Neural cell (in vitro differentiated cells): ENCODE results near the gene AGT. TPM values are rescaled to one million over a fixed set of nuclear protein-coding genes. Genes with fewer than 3 reads are reported as not detected.

Source experiments
- H2AFZ ChIP-seq: fragments of 200-600, 300-800 bp; sonication (generic), shearing (Covaris generic); 2 replicates; pipeline ENCODE4 v1.6.0; 2014; ENCODE audit warnings: low read depth, mild to moderate bottlenecking, antibody characterized with exemption, low read length, moderate library complexity
- H3F3A ChIP-seq: fragments of 200-600 bp; shearing (Covaris generic); 2 replicates; pipeline ENCODE4 v1.6.1; 2016; ENCODE audit warnings: mild to moderate bottlenecking, moderate library complexity, mixed read lengths, antibody characterized with exemption, low read length; ENCODE audit not compliant: insufficient read depth, poor library complexity, severe bottlenecking
- H3K27ac ChIP-seq: fragments of 200-600, 300-800 bp; sonication (generic), shearing (Covaris generic); 2 replicates; pipeline ENCODE4 v1.5.1; 2014; ENCODE audit warnings: mild to moderate bottlenecking, low read length, moderate library complexity
- H3K27me3 ChIP-seq: fragments of 300-800, 200-600 bp; sonication (generic), shearing (Covaris generic); 2 replicates; pipeline ENCODE4 v1.6.0; 2014; ENCODE audit warnings: mild to moderate bottlenecking, low read depth, low read length, moderate library complexity; ENCODE audit not compliant: insufficient read depth
- H3K36me3 ChIP-seq: fragments of 300-800, 200-600 bp; sonication (generic), shearing (Covaris generic); 2 replicates; pipeline ENCODE4 v1.5.1; 2014; ENCODE audit warnings: mild to moderate bottlenecking, antibody characterized with exemption, low read length, moderate library complexity; ENCODE audit not compliant: insufficient read depth
- H3K4me2 ChIP-seq: fragments of 300-800, 200-600 bp; sonication (generic), shearing (Covaris generic); 2 replicates; pipeline ENCODE4 v1.6.0; 2014; ENCODE audit warnings: mild to moderate bottlenecking, low read length
- H3K4me3 ChIP-seq: fragments of 300-800, 200-600 bp; sonication (generic), shearing (Covaris generic); 2 replicates; pipeline ENCODE4 v1.5.1; 2014; ENCODE audit warnings: mild to moderate bottlenecking, low read length, moderate library complexity
- H3K79me2 ChIP-seq: fragments of 200-600 bp; shearing (Covaris generic); replicated peaks from 2 replicates; pipeline ENCODE4 v1.6.0; 2014; ENCODE audit warnings: mild to moderate bottlenecking, low read length, moderate library complexity; ENCODE audit not compliant: insufficient read depth
- H3K9ac ChIP-seq: fragments of 300-800, 200-600 bp; sonication (generic), shearing (Covaris generic); 2 replicates; pipeline ENCODE4 v1.6.1; 2016; ENCODE audit warnings: mild to moderate bottlenecking, low read length, mixed read lengths
- H3K9me2 ChIP-seq: fragments of 200-600 bp; shearing (Covaris generic); 2 replicates; pipeline ENCODE4 v1.6.1; 2016; ENCODE audit warnings: mild to moderate bottlenecking, low read length, mixed read lengths; ENCODE audit not compliant: insufficient read depth
- H3K9me3 ChIP-seq: fragments of 200-600, 300-800 bp; sonication (generic), shearing (Covaris generic); 2 replicates; pipeline ENCODE4 v1.6.1; 2016; ENCODE audit warnings: mild to moderate bottlenecking, mixed run types, low read length, moderate library complexity, mixed read lengths
- H4K20me1 ChIP-seq: fragments of 200-600 bp; shearing (Covaris generic); 2 replicates; pipeline ENCODE4 v1.6.1; 2016; ENCODE audit warnings: mild to moderate bottlenecking, mixed run types; ENCODE audit not compliant: insufficient read depth
- EP300 ChIP-seq: fragments of 450-650 bp; conservative IDR thresholded peaks from 2 replicates; pipeline ENCODE4 v1.6.1; 2014; ENCODE audit warnings: antibody characterized with exemption, mild to moderate bottlenecking, moderate library complexity; ENCODE audit not compliant: poor library complexity, severe bottlenecking
- EZH2 ChIP-seq: fragments of 200-600, 300-800 bp; shearing (Covaris generic), sonication (generic); IDR thresholded peaks from 2 replicates; pipeline ENCODE4 v1.6.1; 2014; ENCODE audit warnings: antibody characterized with exemption, low read length, borderline replicate concordance, mild to moderate bottlenecking; ENCODE audit not compliant: insufficient read depth, poor library complexity, severe bottlenecking
- MXI1 ChIP-seq: fragments of 450-650 bp; conservative IDR thresholded peaks from 2 replicates; pipeline ENCODE4 v1.6.1; 2014; ENCODE audit warnings: antibody characterized with exemption, mild to moderate bottlenecking; ENCODE audit not compliant: poor library complexity, severe bottlenecking
- POLR2AphosphoS5 ChIP-seq: IDR thresholded peaks from 2 replicates; pipeline ENCODE4 v1.6.1; 2012
- RAD21 ChIP-seq: fragments of 450-650 bp; conservative IDR thresholded peaks from 2 replicates; pipeline ENCODE4 v1.6.1; 2014; ENCODE audit warnings: antibody characterized with exemption, mild to moderate bottlenecking, moderate library complexity
- SMC3 ChIP-seq: fragments of 450-650 bp; conservative IDR thresholded peaks from 2 replicates; pipeline ENCODE4 v1.6.1; 2014; ENCODE audit warnings: antibody characterized with exemption, mild to moderate bottlenecking, moderate library complexity; ENCODE audit not compliant: poor library complexity
- TAF1 ChIP-seq: IDR thresholded peaks from 2 replicates; pipeline ENCODE4 v1.6.1; 2012; ENCODE audit warnings: low read depth
- polyA plus RNA-seq: library from polyadenylated mRNA; depleted of rRNA; stranded (reverse); fragments of >200 nt; gene quantifications from 2 replicates; pipeline ENCODE4 v1.2.3, GENCODE V29; 2014
- TF ChIP-seq, protein P1 (sequence below): IDR thresholded peaks from 2 replicates; pipeline ENCODE4 v1.6.1; 2012; ENCODE audit warnings: borderline replicate concordance
- TF ChIP-seq, protein P2 (sequence below): fragments of 450-650 bp; IDR thresholded peaks from 2 replicates; pipeline ENCODE4 v1.5.1; 2014; ENCODE audit warnings: antibody characterized with exemption, mild to moderate bottlenecking, moderate library complexity; ENCODE audit not compliant: poor library complexity, severe bottlenecking

AGT gene
- polyA plus RNA-seq, 1 donor from 2014 or later, result not detected

DNA sequence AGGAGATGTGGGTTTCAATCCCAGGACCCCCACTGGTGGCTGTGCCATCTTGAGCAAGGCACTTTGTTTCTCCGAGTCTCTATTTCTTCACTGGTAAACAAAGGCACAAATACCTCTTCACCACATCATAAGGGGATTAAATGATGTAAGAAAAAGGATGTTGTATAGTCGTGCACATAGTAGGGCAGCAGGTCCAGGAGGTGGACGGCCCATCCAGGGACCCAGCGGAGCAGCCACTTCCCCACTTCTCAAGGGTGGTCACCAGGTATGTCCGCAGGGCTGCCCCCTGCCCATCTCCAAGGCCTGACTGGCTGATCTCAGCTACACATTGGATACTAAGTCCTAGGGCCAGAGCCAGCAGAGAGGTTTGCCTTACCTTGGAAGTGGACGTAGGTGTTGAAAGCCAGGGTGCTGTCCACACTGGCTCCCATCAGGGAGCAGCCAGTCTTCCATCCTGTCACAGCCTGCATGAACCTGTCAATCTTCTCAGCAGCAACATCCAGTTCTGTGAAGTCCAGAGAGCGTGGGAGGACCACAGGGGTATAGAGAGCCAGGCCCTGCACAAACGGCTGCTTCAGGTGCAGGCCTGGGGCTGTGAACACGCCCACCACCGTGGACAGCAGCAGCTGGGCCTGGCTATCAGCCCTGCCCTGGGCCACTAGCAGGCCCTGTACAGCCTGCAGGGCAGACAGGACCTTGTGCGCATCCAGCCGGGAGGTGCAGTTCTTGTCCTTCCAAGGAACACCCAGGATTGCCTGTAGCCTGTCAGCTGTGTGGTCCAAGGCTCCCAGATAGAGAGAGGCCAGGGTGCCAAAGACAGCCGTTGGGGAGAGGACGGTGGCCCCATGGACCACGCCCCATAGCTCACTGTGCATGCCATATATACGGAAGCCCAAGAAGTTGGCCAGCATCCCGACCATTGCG, 4.0 kb downstream of the AGT start:
- Histone ChIP-seq H3K27ac (no peak overlapping the region), H3K4me2 (no peak overlapping the region), H4K20me1 (no peaks in the 10 kb centered on the region), H3K9me3 (no peaks in the 10 kb centered on the region), H3K9me2 (no peaks in the 10 kb centered on the region), H3F3A (no peaks in the 10 kb centered on the region), H3K27me3 (no peaks in the 10 kb centered on the region), H3K36me3 (no peaks in the 10 kb centered on the region), H3K79me2 (no peaks in the 10 kb centered on the region), H2AFZ (no peak overlapping the region), H3K4me3 (no peak overlapping the region), H3K9ac (no peak overlapping the region)
- TF ChIP-seq EP300 (no peak), MXI1 (no peak), SMC3 (no peak), POLR2AphosphoS5 (no peak), RAD21 (no peak), EZH2 (no peak), TAF1 (no peak)
- TF ChIP-seq, protein P1, sequence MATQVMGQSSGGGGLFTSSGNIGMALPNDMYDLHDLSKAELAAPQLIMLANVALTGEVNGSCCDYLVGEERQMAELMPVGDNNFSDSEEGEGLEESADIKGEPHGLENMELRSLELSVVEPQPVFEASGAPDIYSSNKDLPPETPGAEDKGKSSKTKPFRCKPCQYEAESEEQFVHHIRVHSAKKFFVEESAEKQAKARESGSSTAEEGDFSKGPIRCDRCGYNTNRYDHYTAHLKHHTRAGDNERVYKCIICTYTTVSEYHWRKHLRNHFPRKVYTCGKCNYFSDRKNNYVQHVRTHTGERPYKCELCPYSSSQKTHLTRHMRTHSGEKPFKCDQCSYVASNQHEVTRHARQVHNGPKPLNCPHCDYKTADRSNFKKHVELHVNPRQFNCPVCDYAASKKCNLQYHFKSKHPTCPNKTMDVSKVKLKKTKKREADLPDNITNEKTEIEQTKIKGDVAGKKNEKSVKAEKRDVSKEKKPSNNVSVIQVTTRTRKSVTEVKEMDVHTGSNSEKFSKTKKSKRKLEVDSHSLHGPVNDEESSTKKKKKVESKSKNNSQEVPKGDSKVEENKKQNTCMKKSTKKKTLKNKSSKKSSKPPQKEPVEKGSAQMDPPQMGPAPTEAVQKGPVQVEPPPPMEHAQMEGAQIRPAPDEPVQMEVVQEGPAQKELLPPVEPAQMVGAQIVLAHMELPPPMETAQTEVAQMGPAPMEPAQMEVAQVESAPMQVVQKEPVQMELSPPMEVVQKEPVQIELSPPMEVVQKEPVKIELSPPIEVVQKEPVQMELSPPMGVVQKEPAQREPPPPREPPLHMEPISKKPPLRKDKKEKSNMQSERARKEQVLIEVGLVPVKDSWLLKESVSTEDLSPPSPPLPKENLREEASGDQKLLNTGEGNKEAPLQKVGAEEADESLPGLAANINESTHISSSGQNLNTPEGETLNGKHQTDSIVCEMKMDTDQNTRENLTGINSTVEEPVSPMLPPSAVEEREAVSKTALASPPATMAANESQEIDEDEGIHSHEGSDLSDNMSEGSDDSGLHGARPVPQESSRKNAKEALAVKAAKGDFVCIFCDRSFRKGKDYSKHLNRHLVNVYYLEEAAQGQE, result no peak
- TF ChIP-seq, protein P2, sequence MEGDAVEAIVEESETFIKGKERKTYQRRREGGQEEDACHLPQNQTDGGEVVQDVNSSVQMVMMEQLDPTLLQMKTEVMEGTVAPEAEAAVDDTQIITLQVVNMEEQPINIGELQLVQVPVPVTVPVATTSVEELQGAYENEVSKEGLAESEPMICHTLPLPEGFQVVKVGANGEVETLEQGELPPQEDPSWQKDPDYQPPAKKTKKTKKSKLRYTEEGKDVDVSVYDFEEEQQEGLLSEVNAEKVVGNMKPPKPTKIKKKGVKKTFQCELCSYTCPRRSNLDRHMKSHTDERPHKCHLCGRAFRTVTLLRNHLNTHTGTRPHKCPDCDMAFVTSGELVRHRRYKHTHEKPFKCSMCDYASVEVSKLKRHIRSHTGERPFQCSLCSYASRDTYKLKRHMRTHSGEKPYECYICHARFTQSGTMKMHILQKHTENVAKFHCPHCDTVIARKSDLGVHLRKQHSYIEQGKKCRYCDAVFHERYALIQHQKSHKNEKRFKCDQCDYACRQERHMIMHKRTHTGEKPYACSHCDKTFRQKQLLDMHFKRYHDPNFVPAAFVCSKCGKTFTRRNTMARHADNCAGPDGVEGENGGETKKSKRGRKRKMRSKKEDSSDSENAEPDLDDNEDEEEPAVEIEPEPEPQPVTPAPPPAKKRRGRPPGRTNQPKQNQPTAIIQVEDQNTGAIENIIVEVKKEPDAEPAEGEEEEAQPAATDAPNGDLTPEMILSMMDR, result no peak

DNA sequence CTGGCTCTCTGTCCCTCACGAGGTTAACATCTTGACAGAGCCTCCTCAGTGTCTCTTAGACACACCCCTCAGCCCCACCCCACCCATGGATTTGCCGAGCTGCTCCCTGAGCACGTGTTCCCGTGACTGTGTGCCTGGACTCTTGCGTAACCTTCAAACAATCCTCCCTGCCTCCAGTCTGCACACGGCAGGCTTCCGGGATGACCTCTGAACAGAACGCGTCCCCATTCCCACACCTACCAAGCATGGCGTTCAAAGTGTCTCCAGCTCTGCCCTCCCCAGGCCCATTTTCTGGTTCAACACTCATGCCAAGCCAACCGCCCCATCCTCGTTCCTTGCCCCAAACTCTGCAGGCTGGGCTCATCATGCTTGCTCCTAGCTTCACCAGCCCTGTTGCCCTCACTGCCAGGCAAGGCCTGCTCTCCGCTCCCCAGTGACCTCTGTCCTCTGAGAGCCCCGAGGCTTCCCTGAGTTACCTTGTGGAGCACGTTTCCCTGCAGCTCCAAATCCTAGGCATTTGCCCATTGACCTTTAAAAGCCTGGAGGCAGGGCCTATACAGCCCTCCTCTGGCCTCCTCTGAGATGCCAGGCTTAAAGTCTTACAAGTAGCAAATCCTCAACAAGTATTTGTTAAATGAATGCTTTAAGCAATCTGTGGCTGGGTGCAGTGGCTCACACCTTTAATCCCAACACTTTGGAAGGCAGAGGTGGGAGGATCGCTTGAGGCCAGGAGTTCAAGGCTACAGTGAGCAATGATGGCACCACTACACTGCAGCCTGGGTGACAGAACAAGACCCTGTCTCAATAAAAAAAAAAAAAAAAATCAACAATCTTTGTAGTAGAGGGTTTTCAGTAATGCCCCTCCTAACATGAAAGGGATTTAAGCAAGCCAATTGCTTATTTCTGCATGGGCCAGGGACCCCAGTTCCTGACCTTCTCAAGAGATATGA, 5.0 kb downstream of the AGT start:
- H4K20me1 ChIP-seq, result no peaks in the 10 kb centered on the region
- TF ChIP-seq TAF1, result no peak
- no peak for TF ChIP-seq EZH2
- no peak for TF ChIP-seq SMC3
- TF ChIP-seq RAD21, result no peak
- TF ChIP-seq EP300, result no peak
- H3K9me2 ChIP-seq, result no peaks in the 10 kb centered on the region
- no peak overlapping the region for H3K27ac ChIP-seq
- H3K9ac ChIP-seq, result no peak overlapping the region
- no peak overlapping the region for H2AFZ ChIP-seq
- no peak overlapping the region for H3K4me2 ChIP-seq
- no peaks in the 10 kb centered on the region for H3K9me3 ChIP-seq
- H3K4me3 ChIP-seq, result no peak overlapping the region
- no peaks in the 10 kb centered on the region for H3K79me2 ChIP-seq
- no peaks in the 10 kb centered on the region for H3F3A ChIP-seq
- H3K27me3 ChIP-seq, result no peaks in the 10 kb centered on the region
- H3K36me3 ChIP-seq, result no peaks in the 10 kb centered on the region
